Keratinocyte (primary cell): ENCODE results near the gene CENPA.

Experiments
- CTCF ChIP-seq, 3 experiments: IDR thresholded peaks in 1 of 3; conservative IDR thresholded peaks in 1 of 3; optimal IDR thresholded peaks in 1 of 3; 2 replicates in 2 of 3; 3 replicates in 1 of 3; pipeline versions ENCODE3 to v1.5.1; 2011; ENCODE audit warnings: low read length in 3 of 3, mild to moderate bottlenecking in 3 of 3, moderate library complexity in 2 of 3, control low read depth in 1 of 3, inconsistent platforms in 1 of 3; ENCODE audit not compliant: insufficient read depth in 2 of 3; ENCODE audit errors: extremely low read depth in 1 of 3
- EZH2 ChIP-seq: IDR thresholded peaks from one replicate; pipeline ENCODE4 v1.6.1; 2012; ENCODE audit warnings: inconsistent platforms, mild to moderate bottlenecking, low read length, moderate library complexity

DNA sequence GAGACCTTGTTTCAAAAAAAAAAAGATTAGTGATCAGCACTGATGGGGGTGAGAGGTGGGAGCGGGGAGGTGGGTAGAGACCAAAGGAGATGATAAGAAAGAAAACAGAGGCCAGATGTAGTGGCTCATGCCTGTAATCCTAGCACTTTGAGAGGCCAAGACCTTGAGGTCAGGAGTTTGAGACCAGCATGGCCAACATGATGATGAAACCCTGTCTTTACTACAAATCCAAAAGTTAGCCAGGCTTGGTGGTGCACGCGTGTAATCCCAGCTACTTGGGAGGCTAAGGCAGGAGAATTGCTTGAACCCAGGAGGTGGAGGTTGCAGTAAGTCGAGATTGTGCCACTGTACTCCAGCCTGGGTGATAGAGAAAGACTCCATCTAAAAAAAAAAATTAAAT, 31.3 kb upstream of the CENPA start:
- no peak for TF ChIP-seq EZH2
- TF ChIP-seq CTCF (optimal IDR thresholded peaks at IDR 0.05 in 1 of 3, IDR thresholded peaks at IDR 0.05 in 1 of 3, conservative IDR thresholded peaks at IDR 0.05 in 1 of 3; ENCODE audit: extremely low read depth in 1 of 3, insufficient read depth in 2 of 3, low read length in 3 of 3): no peak
